HPDE6-E6E7 (cell line): ENCODE results near the gene PSTPIP1.

Experiments used
- DNase-seq: peaks from one replicate; pipeline ENCODE4 v3.0.0; 2011; ENCODE audit warnings: missing footprints; ENCODE audit errors: extremely low spot score

PSTPIP1 gene

DNA sequence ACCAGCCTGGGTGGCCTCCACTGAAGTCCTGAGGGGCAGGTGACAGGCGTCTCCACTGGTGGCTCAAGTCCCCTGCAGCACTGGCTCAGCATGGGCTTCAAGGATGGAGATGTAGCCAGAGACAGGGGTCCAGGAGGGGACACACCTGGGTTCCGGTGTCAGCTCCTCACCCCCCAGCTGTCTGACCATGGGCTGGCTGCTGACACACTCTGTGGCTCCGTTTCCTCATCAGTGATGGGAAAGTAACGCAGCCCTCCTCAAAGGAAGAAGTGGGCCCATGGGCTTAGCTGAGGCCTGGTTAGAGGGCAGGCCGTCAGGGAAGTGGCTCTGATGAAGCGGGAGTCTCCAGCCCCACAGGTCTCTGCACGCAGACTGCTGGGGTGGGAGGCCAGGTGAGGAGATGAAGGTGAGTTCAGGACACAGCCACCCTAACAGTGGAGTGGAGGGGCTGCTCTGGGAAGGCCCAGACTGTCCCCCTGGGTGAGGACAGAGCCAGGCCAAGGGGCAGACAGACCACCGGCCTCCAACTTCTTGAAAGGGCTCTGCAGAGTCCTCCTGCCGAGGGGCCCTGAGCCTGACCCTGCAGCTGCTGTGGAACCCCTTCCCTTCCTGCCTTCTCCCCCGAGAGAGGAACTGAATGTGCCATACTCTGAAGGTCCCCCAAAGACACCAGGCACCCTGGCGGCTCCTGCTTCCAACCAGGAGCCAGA, 24.0 kb downstream of the PSTPIP1 start:
- no peak for DNase-seq

DNA sequence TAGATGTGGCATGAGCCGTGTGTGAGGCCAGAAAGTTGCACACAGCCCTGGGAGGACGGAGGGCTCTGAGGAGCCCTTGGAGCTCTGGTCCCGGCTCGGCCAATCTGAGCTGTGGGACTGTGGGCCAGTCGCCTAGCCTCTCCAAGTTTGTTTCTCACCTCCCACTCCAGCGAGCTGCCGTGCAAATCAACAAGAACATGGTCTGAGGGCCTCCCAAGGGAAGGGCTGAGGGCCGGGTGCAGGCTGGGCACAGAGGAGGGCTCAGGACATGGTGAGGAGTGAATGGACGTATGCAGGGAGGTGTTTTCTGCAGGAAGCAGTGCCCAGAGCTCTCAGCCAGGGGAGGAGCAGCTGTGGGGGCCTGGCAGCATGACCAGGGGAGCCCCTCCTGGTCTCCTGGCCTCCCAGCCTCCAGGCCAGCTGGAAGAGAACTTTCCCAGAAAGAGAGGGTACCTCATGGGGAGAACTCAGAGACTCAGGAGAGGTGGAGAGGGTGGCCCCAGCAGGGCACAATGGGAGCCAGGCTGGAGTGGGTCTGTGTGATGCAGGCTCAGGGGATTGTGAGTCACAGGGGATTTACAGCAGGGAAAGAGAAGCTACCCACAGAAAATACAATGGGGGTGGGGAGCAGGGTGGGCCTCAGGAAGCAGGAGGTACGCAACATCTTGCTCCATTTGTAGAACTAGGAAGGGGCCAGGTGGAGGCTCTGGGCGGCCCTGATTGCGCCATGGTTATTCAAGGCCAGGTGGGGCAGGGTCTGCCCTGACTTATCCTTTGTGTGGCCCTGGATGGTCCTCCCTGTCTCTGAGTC, 24.8 kb downstream of the PSTPIP1 start:
- DNase-seq: no peak

DNA sequence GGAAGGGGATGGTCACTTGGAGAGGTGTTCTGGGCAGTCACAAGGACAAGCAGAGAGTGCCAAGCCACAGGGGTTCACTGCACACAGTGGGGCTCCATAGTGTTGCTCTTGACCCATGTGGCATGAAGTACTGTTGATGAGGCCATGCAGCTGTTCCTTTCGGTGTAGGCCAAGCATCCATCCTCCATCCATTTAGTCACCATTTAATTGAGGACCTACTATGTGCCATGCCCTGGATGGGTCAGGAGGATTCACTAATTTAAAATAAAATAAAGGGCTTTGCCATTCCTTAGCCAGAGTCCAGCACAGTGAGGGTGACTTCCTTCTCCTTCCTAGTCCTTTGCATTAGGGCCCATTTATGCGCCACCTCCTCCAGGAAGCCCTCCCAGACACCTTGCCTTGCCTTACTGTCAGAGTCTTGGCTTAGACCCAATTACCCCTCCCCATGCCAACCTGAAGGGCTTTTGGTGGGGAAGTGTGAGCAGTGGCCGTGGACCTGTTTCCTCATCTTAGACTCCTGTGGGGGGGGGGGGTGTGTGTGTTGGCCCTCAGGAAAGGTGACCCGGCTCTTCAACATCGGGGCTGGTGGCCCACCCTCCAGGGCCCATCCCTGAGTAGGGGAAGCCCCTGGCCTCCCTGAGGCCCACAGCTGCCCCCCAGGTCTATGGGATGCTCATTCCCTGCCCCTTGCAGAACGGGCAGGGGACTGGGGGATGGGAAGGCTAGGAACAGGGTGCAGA, 25.6 kb downstream of the PSTPIP1 start:
- no peak for DNase-seq

DNA sequence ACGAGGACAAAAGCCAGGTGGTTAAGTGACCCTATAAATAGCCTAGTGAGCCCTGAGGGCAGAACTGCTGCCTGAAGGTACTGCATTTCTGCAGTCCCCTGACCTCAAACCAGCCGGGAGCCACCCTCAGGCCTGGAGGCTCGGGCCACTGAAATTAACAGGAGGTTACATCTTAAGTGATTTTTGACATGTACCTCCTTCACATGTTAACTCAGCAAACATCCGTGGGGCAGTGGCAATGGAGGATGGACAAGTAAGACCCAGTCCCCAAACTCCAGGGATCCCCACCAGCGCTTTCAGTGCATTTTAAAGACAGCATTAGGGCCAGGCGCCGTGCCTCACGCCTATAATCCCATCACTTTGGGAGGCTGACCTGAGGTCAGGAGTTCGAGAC, 26.2 kb downstream of the PSTPIP1 start:
- DNase-seq: no peak

DNA sequence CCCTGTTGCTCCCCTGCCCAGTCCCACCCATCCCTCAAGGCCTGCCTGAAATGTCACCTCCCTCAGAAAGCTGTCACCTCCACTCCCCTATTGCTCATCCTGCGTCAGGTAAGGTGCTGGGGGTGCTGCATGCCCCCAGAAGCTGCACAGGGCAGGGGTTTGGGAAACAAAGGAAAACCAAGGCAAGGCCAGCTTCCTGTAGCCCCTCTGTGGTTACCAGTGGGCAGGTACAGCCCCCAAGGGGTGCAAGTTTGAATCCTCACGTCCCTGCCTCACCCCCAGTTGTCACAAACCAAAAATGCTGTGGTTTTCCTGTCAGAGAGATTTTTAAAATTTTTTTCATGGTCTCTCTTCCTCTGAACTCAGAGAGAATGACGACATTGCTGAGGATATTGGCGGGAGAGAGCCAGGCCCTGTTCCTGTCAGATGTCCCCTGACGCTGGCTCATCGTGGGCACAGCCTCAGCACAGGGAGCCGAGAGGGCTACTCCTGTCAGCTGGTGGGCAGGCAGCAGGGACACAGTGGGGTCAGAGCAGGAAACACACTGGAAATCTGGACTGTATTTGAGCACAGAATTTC, 27.0 kb downstream of the PSTPIP1 start:
- no peak for DNase-seq

DNA sequence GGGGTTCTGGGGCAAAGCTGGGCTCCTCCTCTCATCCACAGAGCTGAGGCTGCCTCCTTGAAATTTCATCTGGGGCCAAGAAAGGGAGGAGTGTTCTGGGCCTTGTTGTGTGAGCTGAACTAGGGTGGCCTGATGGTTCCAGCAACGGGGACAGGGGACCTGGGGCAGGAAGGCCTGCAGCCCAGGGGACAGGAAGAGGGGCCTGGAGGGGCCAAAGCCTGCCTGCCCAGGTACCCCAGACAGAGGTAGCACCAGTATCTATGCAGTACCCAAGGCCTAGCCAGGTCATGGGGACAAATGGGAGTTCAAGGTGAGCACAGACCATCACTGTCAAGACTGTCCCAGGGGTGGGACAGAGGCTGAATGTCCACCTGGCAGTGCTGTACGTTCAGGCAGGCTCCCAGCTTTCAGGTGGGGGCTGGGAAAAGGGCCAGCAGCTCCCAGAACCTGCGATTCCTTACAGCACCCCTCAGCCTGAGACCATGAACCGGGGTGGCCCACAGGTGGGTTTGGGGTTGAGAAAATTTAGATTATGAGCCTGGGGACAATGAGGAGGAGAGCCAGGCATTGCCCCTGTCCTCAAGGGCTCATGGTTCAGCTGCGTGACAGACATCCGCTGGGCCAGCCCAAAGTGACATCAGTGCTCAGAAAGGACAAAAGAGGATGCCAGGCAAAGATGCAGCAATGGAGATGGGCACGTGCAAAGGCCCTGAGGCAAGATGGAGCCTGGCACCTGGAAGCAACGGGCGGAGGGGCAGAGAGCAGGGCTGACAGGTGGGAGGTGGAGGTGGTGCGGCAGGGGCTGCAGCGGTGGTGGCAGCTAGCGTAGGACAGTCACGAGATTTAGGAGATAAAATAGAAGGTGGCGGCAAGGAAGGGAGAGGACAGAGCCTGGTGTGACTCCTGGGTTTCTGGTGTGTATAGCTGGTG, 28.0 kb downstream of the PSTPIP1 start:
- DNase-seq: no peak

DNA sequence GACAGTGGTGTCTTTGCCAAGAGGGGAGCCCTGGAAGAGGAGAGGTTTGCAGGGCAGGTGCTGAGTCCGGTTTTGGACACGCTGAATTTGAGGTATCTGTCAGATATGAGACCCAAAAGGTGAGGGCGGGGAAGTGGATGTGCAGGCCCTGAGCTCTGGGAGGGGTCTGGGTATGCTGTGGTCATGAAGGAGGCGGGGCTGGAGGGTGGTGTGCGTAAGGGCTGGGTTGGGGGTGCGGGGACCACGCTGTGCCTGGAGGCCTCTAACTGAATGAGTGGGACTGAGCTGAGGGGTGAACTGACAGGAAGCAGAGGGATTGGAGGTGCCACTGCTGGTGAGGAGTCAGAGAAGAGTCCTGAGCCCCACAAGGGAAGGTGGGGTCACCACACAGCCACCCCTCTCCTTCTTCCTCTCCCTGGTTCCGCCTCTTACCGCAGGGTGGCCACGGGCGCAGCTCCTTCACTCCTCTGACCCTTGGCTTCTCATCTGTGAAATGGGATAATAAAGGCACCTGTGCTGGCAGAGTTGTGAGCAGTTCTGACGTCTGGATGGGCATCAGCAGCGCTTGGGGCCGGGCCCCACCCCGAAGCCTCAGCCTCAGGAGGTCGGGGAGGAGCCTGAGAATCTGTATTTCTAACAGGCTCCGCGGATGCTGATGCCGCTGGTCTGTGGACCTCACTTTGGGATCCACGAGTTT, 28.8 kb downstream of the PSTPIP1 start:
- DNase-seq: no peak

DNA sequence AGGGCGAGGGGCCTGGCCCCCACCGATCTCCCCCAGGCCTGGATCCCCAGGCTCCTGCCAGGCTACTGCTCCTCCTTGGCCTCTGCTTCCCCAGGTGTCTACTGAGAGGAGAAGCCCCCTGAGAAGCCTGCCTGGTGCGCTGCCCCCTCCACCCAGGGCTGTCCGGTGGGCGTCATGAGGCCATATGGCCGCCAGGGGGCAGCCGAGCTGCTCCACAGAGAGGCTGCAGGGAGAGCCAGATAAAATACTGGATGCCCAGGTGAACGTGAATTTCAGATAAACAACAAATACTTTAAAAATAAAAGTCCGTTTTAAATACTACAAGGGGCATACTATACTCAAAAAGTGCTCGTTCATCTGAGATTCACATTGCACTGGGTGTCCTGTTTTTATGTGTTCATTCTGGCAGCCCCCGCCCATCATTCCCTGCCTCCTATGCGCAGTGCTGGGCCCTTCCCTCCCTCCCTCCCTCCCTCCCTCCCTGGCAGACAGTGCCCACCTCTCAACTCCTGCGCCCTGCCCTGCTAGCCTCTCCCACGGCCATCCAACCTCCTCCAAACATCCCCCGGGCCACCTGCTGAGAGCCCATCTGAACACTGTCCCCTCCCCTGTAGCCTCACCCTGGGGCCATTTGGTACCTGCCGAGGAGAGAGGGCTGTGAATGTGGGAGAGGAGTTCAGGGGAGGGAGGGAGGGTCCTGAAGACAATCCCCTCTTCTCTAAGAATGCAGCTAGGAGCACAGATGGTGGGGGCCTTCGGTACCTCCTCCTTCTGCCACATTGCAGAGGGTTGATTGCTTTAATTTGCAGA, 29.6 kb downstream of the PSTPIP1 start:
- DNase-seq: peak; percentile 63

DNA sequence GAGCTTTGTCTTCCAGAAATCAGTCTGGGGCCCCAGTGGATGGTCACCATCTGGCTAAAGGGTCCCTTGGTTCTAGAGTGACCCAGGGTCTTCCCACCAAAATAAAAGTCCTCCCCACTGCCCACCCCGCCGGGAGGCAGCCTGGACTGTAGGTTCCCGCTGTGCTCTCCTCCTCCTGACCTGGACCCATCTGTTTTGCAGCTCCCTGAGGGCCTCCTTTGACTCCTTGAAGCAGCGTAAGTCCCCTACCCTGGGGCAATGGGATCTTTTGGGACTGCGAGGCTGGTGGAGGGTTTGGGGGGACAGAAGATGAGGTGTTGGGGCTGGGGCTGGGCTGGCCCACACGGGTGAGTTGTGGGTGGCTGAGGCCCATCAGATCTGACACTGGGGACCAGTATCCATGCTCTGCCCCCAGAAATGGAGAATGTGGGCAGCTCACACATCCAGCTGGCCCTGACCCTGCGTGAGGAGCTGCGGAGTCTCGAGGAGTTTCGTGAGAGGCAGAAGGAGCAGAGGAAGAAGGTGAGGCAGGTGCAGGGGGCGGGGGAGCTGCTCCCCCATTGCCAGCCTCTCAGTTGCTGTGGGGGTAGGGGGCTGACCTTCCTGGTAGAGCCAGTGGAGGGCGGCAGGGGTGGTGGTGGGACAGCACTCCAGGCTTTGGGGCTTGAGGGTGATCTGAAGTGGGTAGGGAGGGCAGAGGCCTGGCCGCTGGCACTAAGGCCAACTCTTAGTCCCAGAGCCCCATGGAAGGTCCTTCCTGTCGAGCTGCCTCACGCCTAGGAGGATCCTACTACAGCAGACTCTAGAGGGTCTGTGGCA, 30.4 kb downstream of the PSTPIP1 start:
- DNase-seq: no peak

DNA sequence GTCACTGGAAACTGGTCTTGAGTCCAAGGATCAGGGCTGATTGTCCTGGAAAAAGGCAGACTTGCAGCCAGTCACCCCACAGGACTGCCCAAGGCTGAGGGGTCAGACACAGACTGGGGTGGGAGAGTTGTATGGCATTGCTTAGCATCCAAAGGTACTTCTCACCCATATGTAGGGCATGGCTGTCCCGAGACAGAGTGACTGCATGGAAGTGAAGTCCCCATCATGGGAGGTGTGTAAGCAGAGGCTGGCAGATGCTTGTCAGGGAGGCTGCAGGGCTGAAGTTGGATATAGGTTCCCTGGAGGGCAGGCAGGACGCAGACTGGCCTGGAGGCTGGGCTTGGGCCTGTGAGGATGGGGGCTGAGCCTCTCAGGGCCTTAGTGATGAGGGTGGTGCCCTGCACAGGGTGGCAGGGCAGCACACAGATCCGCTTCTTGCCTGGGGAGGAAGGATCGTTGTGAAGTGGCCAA, 31.1 kb downstream of the PSTPIP1 start:
- DNase-seq: no peak

DNA sequence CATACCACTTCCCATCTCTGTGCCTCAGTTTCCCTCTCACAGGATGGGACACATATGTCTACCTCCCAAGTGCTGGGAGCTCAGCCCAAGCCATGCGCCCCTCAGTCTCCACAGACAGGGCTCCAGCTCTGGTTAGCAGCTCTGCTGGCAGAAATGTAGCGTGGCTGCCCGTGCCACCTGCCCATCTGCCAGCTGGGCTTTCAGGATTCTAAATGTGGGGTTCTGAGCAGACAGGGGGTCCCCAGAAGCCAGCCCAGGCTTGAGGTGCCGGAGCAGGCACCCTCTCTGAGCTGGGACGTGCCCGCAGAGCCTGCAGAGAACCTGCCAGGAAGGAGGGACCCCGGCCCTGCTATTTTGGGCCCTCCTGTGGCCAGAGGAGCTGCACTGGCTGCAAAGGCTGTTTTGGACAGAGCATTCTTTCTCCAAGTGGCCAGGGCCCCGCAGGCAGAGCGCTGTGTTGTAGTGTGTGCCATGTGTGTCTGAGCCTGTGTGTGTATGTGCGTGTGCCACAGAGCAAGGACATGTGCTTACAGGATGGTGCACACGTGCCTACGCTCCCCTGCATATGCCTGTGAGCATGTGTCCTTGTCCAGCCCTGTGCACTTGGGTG, 31.7 kb downstream of the PSTPIP1 start:
- no peak for DNase-seq

DNA sequence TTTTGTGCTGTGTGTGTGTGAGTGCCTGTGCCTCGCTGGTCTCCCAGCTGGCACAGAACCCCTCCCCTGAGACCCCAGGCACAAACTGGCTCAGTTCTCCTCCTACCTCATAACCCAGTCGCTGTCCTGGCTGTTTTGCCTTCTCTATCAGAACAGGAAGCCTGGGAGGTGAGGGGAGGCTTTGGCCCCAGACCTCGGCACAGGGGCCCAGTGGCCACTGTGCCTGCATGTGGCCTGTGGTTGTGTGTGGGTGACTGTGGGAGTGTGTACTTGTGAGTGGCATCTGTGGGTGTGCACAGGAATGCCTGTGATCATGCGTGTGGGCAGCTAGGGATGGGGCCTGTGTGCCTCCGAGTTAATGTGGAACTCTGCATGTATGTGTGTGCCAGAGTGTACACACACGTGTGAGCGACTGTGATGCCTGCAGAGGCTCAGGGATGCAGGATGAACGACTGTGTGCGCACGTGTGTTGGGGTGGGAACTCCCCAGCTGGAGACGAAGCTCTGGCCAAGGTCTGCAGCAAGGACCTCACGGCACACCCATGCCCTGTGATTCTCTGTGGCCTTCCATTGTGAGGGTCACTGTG, 32.3 kb downstream of the PSTPIP1 start:
- DNase-seq: no peak

DNA sequence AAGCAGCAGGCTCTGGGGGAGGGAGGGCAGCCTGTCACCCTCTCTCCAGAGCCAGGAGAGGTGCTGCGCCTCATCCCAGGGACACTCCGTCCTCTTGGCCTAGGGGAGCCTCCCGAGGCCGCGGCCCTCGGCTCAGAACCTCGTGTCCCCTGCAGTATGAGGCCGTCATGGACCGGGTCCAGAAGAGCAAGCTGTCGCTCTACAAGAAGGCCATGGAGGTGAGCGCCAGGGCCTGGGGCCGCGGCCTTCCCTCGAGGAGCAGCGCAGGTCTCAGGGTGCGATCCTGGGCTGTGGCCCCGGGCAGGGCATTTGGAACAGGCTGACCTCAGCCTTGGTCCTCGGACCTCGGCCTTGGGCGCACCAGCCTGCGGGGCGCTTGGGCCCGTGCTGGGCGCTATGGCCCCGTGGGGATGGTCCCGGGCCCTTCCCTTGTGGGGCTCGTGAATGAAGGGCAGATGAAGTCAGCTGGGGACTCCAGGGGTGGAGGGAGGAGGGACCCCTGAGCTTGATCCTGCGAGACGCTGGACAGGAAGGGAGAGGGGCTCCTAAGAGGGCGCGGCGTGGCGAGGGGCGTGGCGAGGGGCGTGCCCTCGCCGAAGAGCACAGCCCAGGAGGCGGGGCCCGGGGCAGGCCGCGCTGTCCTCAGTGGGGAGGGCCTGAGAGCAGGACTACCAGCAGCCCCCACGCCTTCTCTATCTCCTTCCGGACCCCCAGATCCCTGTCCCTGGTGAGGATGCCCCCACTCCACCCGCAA, 32.9 kb downstream of the PSTPIP1 start:
- DNase-seq: no peak

DNA sequence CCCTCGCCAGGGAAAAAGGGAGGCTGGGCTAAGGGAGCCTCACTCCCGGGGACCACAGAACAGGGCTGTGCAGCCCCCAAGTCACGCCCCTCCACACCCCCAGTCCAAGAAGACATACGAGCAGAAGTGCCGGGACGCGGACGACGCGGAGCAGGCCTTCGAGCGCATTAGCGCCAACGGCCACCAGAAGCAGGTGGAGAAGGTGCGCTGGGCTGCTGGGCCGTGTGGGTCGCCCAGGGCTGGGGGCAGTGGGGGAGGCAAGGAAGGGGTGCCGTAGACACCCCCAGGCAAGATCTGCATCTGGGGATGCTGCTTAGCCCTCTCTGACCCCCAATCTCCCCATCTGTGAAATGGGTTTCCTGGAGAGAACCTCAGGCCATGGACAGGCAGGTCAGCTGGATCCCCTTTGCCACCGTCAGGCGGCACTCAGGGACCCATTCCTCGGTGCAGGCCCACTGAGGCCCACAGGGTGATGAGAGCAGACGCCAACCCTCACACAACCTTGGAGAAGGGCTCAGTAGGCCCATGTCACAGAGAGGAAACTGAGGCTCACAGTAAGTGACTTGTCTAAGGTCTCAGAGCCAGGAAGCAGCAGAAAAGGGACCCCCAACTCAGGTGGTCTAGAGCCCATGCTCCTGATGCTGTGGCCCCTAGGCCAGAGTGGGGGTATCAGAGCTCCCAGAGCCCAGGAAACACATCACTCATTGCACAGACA, 33.7 kb downstream of the PSTPIP1 start:
- no peak for DNase-seq

DNA sequence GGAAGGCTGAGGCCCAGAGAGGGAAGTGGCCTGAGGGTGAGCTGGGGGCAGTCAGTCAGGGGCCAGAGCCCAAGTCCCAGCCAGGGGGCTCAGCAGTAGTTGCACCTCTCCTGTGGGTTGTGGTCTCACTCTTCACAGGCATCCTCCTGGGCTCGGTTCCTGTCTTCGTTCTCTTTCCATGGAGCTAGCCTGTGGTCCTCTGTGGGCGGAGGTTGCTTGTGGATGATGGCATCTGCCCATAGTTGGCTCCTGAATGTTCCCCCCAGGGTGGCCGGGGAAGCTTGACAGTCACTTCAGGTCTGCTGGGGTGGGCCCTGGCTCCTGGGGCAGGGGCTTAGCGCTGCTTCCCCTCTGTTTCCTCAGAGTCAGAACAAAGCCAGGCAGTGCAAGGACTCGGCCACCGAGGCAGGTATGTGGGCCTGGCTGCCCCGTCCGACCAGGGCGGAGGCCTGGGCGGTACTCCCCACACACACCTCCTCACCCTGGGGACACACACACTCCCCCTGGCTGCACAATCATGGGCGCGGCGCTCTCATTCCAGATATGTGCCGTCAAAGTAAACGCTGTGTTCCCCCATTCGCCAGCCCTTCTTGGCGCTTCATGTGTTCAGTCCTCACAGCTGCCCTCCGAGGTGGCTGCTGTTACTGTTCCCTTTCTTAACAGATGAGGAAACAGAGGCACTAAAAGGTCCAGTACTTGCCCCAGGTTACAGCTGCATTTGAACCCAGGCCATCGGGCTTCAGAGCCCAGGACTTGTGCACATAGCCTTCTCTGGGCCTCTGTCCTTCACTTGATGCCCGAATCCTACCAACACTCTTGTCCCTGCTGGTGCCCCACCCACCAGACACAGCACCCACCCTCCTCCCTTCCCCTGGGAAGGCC, 34.5 kb downstream of the PSTPIP1 start:
- no peak for DNase-seq
